Sciatic nerve (tissue), 2 donors: ENCODE measurements around the gene SERPINB13. TPM values are rescaled to one million over a fixed set of nuclear protein-coding genes. Genes with fewer than 3 reads are reported as not detected.
"Not testable (repeated sequence)": the region's sequence is repeated elsewhere in the genome, so short reads cannot be mapped to it uniquely, and the experiment has no call there.

ENCODE experiments used
- ATAC-seq: fragments of 200-7000 bp; cut with Tn5 transposase; one replicate; pipeline ENCODE4 v1.9.1; 2020; ENCODE audit warnings: mild to moderate bottlenecking, moderate library complexity
- DNase-seq: peaks from one replicate; pipeline ENCODE4 v3.0.0-alpha.2; 2020; ENCODE audit warnings: low spot score
- intact Hi-C: fragments of 100-400 bp; cut with DNase I; formaldehyde crosslinking; loops from one replicate; pipeline ENCODE4 v1.14.2; 2022
- total RNA-seq: library from RNA; stranded (reverse); fragmentation: NEBNext Ultra II Directional; extraction: Animal tissue kit (Norgen Biotek cat#: 25700); gene quantifications from one replicate; pipeline ENCODE4 v1.2.1, GENCODE V29; 2021
- donor health status: DM: no; HTN: no; CAD: no.
- donor health status: DM: no; HTN: no; CAD: no.

The SERPINB13 gene
- total RNA-seq, 1 donor from 2014 or later, result not detected

GRCh38 chr18:63642668-63643356, 55.7 kb downstream of the SERPINB13 start:
- ATAC-seq, result not testable (repeated sequence)

GRCh38 chr18:63644142-63644541, 57.0 kb downstream of the SERPINB13 start, which contains the start of gene SERPINB4:
Gene SERPINB4 (minus strand): TSS chr18:63644256. CDS start chr18:63643577, 679 bp downstream.
- ATAC-seq, DNase-seq, intact Hi-C loops: not testable (repeated sequence)

More at GRCh38 chr18:63642668-63643356, 55.7 kb downstream of the SERPINB13 start:
- DNase-seq, intact Hi-C loops: not testable (repeated sequence)

GRCh38 chr18:63644694-63645093, 57.6 kb downstream of the SERPINB13 start:
- intact Hi-C loops, ATAC-seq, DNase-seq: not testable (repeated sequence)

GRCh38 chr18:63646936-63647335, 59.8 kb downstream of the SERPINB13 start:
- intact Hi-C loops, result no loop called here
- DNase-seq (no peak), ATAC-seq (no peak)

GRCh38 chr18:63648241-63648640, 61.1 kb downstream of the SERPINB13 start:
- DNase-seq, result no peak
- intact Hi-C loops, result no loop called here
- ATAC-seq, result no peak

Other genes with a start within 250 kb of the SERPINB13 start
- 118 TPM for gene KDSR, start 220.1 kb upstream of the SERPINB13 start, total RNA-seq
- 60.4 TPM for gene VPS4B, start 164.9 kb upstream of the SERPINB13 start, total RNA-seq
- gene SERPINB5, start 110.4 kb upstream of the SERPINB13 start, total RNA-seq, result not detected
- gene SERPINB12, start 45.0 kb upstream of the SERPINB13 start, total RNA-seq, result not detected
- gene SERPINB4, start 56.9 kb downstream of the SERPINB13 start, total RNA-seq, result not detected
- not detected for gene SERPINB3, start 74.5 kb downstream of the SERPINB13 start, total RNA-seq
- gene SERPINB11, start 115.6 kb downstream of the SERPINB13 start, total RNA-seq, result not detected
- 0.53 TPM for gene SERPINB7, start 188.1 kb downstream of the SERPINB13 start, total RNA-seq